Stomach (tissue), 19 donors: ENCODE measurements around the gene PCBD2. TPM values are rescaled to one million over a fixed set of nuclear protein-coding genes. Genes with fewer than 3 reads are reported as not detected.
"Not testable (repeated sequence)": the region's sequence is repeated elsewhere in the genome, so short reads cannot be mapped to it uniquely, and the experiment has no call there.

Source experiments
- DNase-seq, 2 donors: peaks; one replicate each; pipeline versions ENCODE4 v3.0.0 to v3.0.0-alpha.2; 2013 to 2019
- H3K27ac ChIP-seq, 5 donors: fragments of 200-600 bp in 4 of 5; sonication (generic) in 4 of 5; one replicate each; pipeline ENCODE4 v1.5.1; 2013 to 2019; ENCODE audit warnings: mild to moderate bottlenecking in 1 of 5, moderate library complexity in 1 of 5
- H3K27me3 ChIP-seq, 3 donors: fragments of 200-600 bp; sonication (generic); one replicate each; pipeline ENCODE4 v1.5.1; 2017 to 2019; ENCODE audit warnings: mixed run types in 1 of 3
- H3K36me3 ChIP-seq, 4 donors: fragments of 200-600 bp; sonication (generic); 1 replicate in 3 of 4; 2 replicates in 1 of 4; pipeline ENCODE4 v1.5.1; 2016 to 2019
- H3K4me1 ChIP-seq, 4 donors: fragments of 200-600 bp; sonication (generic); one replicate each; pipeline ENCODE4 v1.5.1; 2016 to 2019
- H3K4me3 ChIP-seq, 4 donors: fragments of 200-600 bp; sonication (generic) in 3 of 4; one replicate each; pipeline ENCODE4 v1.5.1; 2016 to 2019; ENCODE audit warnings: mild to moderate bottlenecking in 1 of 4
- H3K9me3 ChIP-seq, 4 donors: fragments of 200-600 bp; sonication (generic); one replicate each; pipeline ENCODE4 v1.5.1; 2016 to 2019
- CTCF ChIP-seq, 7 experiments: fragments of 450-650 bp in 4 of 7; fragments of 200-600 bp in 3 of 7; sonication (generic) in 3 of 7; IDR thresholded peaks; one replicate each; pipeline ENCODE4 v1.5.1; 2016 to 2019; ENCODE audit warnings: antibody characterized with exemption in 7 of 7, control low read depth in 2 of 7, mild to moderate bottlenecking in 1 of 7
- EP300 ChIP-seq: sonication (generic); formaldehyde crosslinking; IDR thresholded peaks from one replicate; pipeline ENCODE4 v1.6.1; 2017; ENCODE audit warnings: antibody characterized with exemption
- POLR2A ChIP-seq, 4 donors: fragments of 450-650 bp; IDR thresholded peaks; one replicate each; pipeline ENCODE4 v1.6.1; 2016; ENCODE audit warnings: antibody characterized with exemption in 4 of 4, control low read depth in 2 of 4, mild to moderate bottlenecking in 1 of 4, moderate library complexity in 1 of 4
- POLR2AphosphoS5 ChIP-seq, 3 donors: sonication (generic); formaldehyde crosslinking; IDR thresholded peaks; one replicate each; pipeline ENCODE4 v1.6.1; 2016; ENCODE audit warnings: antibody characterized with exemption in 3 of 3
- WGBS, 5 donors: extraction: QIAGEN DNeasy Blood & Tissue Kit in 3 of 5; methylation state at CpG; one replicate each; pipeline versions ENCODE4 v1.1.5 to v1.1.7; 2013 to 2018; 5-methylcytosine and 5-hydroxymethylcytosine counted together
- intact Hi-C: fragments of 100-400 bp; cut with DNase I; formaldehyde crosslinking; loops from one replicate; pipeline ENCODE4 v1.15.1; 2023; ENCODE audit warnings: low total_unique reads
- long read RNA-seq, 10 donors: transcript quantifications; one replicate each; lab custom pipeline, GENCODE V29; 2026
- polyA plus RNA-seq, 3 donors: library from polyadenylated mRNA; stranded (reverse); fragments of 200-250 nt; gene quantifications; one replicate each; pipeline ENCODE4 v1.2.3, GENCODE V29; 2013
- total RNA-seq, 5 donors: library from RNA; depleted of rRNA; stranded (reverse); fragments of >200 nt; gene quantifications; one replicate each; pipeline versions ENCODE4 v1.1.0 to v1.2.3, GENCODE V29; 2014 to 2016
- donor health status: healthy with polysubstance abuse.
- donor health status: Bipolar disorder and iron deficiency.
- donor health status: healthy.

The PCBD2 gene
- total RNA-seq (10 to 100 TPM in 2 of 5 donors, 1 to 10 TPM in 2, under 1 TPM in 1; under 0.01 to 18.5 (median 6.7) TPM), polyA plus RNA-seq (1 to 10 TPM; 5.7 to 7.9 (median 7.5) TPM)
- long read RNA-seq, donor 1, partial matches to known transcripts, result 0 of 3 reads
- long read RNA-seq, donor 1, other reads (novel, unspliced or antisense), result 0 of 3 reads
- long read RNA-seq, donor 2, transcript PCBD2-201 (4 exons, 1,223 nt), result major isoform, 5 of 5 reads
- long read RNA-seq, donor 2, partial matches to known transcripts, result 0 of 5 reads
- long read RNA-seq, donor 2, other reads (novel, unspliced or antisense), result 0 of 5 reads
- long read RNA-seq, donor 3, partial matches to known transcripts, result 0 of 4 reads
- long read RNA-seq, donor 3, other reads (novel, unspliced or antisense), result 0 of 4 reads
- long read RNA-seq, donor 4, result 0 reads
- long read RNA-seq, donor 5, full-length matches to known transcripts, result 3 of 3 reads
- long read RNA-seq, donor 5, partial matches to known transcripts, result 0 of 3 reads
- long read RNA-seq, donor 5, other reads (novel, unspliced or antisense), result 0 of 3 reads
- long read RNA-seq, donor 6, transcript PCBD2-201 (4 exons, 1,223 nt), result major isoform, 5 of 5 reads
- long read RNA-seq, donor 6, partial matches to known transcripts, result 0 of 5 reads
- long read RNA-seq, donor 6, other reads (novel, unspliced or antisense), result 0 of 5 reads
- long read RNA-seq, donor 7, partial matches to known transcripts, result 0 of 4 reads
- long read RNA-seq, donor 7, other reads (novel, unspliced or antisense), result 0 of 4 reads
- long read RNA-seq, donor 8, partial matches to known transcripts, result 0 of 4 reads
- long read RNA-seq, donor 8, other reads (novel, unspliced or antisense), result 0 of 4 reads
- long read RNA-seq, donor 9, partial matches to known transcripts, result 0 of 1 reads
- long read RNA-seq, donor 9, other reads (novel, unspliced or antisense), result 0 of 1 reads
- long read RNA-seq, donor 10, partial matches to known transcripts, result 0 of 1 reads
- long read RNA-seq, donor 10, other reads (novel, unspliced or antisense), result 0 of 1 reads

- peak; percentile 93 to 97 for DNase-seq
- no peaks in the 10 kb centered on the region for H3K9me3 ChIP-seq
- H3K4me1 ChIP-seq, result peaks cover 0 to 24% (median 7%) of the 10 kb centered on the region in 4 donors
- peaks cover 0 to 31% (median 25%) of the 10 kb centered on the region in 4 donors for H3K36me3 ChIP-seq
- H3K27ac ChIP-seq, result peak within 1 kb of the TSS; percentile 98 to 100 (median 98)
- intact Hi-C loops, result loop anchor here (10.0 kb wide), 1 partner anchor 60 kb away; the partner anchor contains the start of gene C5orf24
- TF ChIP-seq CTCF (IDR thresholded peaks at IDR 0.05), result peak in 5 of 7 experiments; percentile 69 to 94 (median 81)
- TF ChIP-seq POLR2A (IDR thresholded peaks at IDR 0.05), result no peak
- no peak for TF ChIP-seq EP300
- TF ChIP-seq POLR2AphosphoS5 (IDR thresholded peaks at IDR 0.05), result peak; percentile 30 to 77 (median 58)
- peak within 1 kb of the TSS; percentile 72 to 89 (median 81) for H3K4me3 ChIP-seq
- no peaks in the 10 kb centered on the region for H3K27me3 ChIP-seq
- 0 to 1% (median 0%) methylated on average over 15 to 84 of the region's 84 CpGs for WGBS, 5 donors
These were observed at the start of gene PCBD2 for GRCh38 chr5:134904610-134905245. PCBD2 (plus strand) TSS chr5:134905131; CDS start chr5:134905140, 9 bp downstream.

DNA sequence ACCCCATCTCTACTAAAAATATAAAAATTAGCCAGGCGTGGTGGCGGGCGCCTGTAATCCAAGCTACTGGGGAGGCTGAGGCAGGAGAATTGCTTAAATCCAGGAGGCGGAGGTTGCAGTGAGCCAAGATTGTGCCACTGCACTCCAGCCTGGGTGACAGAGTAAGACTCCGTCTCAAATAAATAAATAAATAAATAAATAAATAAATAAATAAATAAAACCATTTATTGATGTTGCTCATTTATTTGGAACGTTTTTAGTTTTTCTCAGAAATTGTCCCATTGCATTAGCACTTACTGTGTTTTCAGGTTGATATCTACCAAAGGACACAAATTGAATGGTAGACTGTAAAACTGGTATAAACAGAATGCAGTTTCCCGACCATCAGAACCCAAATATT, 48.5 kb upstream of the PCBD2 start:
- H3K27ac ChIP-seq, H3K9me3 ChIP-seq, intact Hi-C loops, H3K4me3 ChIP-seq, H3K27me3 ChIP-seq, DNase-seq: not testable (repeated sequence)
- WGBS, 5 donors, result 85 to 95% (median 92%) methylated on average over 7 of the region's 7 CpGs
- peaks cover 30 to 93% (median 89%) of the 10 kb centered on the region in 4 donors for H3K36me3 ChIP-seq
- peaks cover under 1 to 38% (median 14%) of the 10 kb centered on the region in 4 donors for H3K4me1 ChIP-seq

GRCh38 chr5:134857401-134857800, 47.5 kb upstream of the PCBD2 start:
- Histone ChIP-seq H3K4me1 (peaks cover 0 to 32% (median 11%) of the 10 kb centered on the region in 4 donors), H3K9me3 (no peaks in the 10 kb centered on the region), H3K27ac (no peak overlapping the region), H3K27me3 (no peaks in the 10 kb centered on the region), H3K4me3 (no peak overlapping the region), H3K36me3 (peaks cover 27 to 93% (median 83%) of the 10 kb centered on the region in 4 donors)
- WGBS, 5 donors, result 44 to 77% (median 66%) methylated on average over 3 of the region's 3 CpGs
- TF ChIP-seq CTCF (IDR thresholded peaks at IDR 0.05) (no peak), POLR2A (IDR thresholded peaks at IDR 0.05) (no peak), POLR2AphosphoS5 (IDR thresholded peaks at IDR 0.05) (no peak), EP300 (no peak)
- intact Hi-C loops, result no loop called here
- DNase-seq, result no peak

- DNase-seq, result no peak
- H3K36me3 ChIP-seq, result peaks cover 6 to 23% (median 19%) of the 10 kb centered on the region in 4 donors
- 87 to 97% (median 94%) methylated on average over 2 of the region's 2 CpGs for WGBS, 5 donors
- intact Hi-C loops, result no loop called here
- H3K27me3 ChIP-seq, result no peaks in the 10 kb centered on the region
- H3K4me1 ChIP-seq, result no peaks in the 10 kb centered on the region
- no peak overlapping the region for H3K27ac ChIP-seq
- TF ChIP-seq POLR2AphosphoS5 (IDR thresholded peaks at IDR 0.05) (no peak), EP300 (no peak), CTCF (IDR thresholded peaks at IDR 0.05) (no peak), POLR2A (IDR thresholded peaks at IDR 0.05) (no peak)
- no peaks in the 10 kb centered on the region for H3K9me3 ChIP-seq
- H3K4me3 ChIP-seq, result no peak overlapping the region
These were observed 40.2 kb upstream of the PCBD2 start for GRCh38 chr5:134864707-134865106.
